Activated T-cell treated with anti-CD3 and anti-CD28 coated beads for 4 hours (primary cell): ENCODE measurements around the gene RBMX.
"Not testable (repeated sequence)": the region's sequence is repeated elsewhere in the genome, so short reads cannot be mapped to it uniquely, and the experiment has no call there.

Experiments
- DNase-seq: peaks from one replicate; pipeline ENCODE4 v3.0.0-alpha.2; 2020

The RBMX gene

DNA sequence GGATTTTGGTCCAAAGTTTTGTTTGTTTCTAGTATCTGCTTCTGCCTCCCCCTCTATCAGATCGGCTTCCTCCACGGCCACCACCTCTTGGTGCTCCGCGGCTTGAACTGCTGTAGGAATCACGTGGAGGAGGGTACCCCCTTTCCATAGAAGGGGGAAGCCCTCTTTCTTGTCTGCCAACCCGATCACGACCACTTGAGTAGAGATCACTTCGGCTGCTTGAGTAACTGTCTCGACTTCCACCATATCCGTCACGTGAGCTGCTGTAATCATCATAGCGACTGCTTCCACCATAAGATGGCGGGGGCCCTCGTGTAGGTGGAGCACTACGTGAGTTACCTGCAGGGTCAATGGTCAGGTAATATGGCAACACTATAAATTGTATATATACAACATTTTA is 6.4 kb downstream of the RBMX start:
- not testable (repeated sequence) for DNase-seq

- DNase-seq, result not testable (repeated sequence)
Measured at GRCh38 chrX:136873210-136873609, 7.3 kb downstream of the RBMX start.

- no peak for DNase-seq
Measured at GRCh38 chrX:136872091-136872700, 8.3 kb downstream of the RBMX start.

- no peak for DNase-seq
Measured at GRCh38 chrX:136870064-136870463, 10.5 kb downstream of the RBMX start.

DNA sequence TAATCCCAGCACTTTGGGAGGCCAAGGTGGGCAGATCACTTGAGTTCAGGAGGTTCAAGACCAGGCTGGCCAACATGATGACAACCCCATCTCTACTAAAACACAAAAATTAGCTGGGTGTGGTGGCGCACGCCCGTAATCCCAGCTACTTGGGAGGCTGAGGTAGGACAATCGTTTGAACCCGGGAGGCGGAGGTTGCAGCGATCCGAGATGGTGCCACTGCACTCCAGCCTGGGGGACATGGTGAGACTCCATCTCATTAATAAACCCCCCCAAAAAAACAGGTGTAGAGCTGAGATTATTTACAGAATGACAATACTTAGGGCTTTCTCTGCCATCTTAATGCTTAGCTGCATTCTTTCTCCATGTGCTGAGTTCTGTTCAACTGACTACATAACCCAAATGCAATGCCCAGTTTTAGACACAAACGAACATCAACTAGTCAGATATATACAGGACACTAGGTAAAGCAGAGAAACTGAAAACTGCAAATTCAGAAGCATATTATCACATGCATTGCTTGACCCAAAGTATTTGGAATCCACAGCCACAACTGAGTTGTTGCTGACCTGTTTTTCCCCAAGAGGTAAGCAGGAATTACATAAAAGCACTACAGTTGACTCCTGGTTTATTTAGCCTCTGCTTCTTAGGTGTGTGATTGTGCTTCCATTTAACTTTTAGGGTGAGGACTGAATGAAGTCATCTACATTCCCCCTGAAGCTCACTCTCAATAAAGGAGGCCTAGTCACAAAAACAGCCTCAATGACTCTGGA is 12.1 kb downstream of the RBMX start:
- DNase-seq, result no peak

GRCh38 chrX:136867518-136867917 is 13.0 kb downstream of the RBMX start:
- DNase-seq, result no peak

DNA sequence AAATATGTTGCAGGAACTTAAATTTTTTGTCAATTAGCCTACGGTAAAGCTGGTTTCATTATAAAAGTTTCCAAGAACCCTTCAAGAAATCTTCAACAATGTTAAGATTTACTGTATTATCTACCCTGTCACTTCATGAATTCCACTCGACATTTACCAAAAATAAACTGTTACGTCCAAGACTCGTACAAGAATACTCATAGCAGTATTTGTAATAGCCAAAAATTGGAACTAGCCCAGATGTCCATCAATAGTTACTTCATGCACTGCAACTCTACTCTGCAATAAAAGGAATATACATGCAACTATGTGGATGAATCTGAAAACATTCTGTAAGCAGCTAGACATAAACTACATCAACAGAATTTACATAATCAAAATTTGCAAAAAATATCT is 13.4 kb downstream of the RBMX start:
- no peak for DNase-seq

- no peak for DNase-seq
Measured at GRCh38 chrX:136866337-136867095, 14.0 kb downstream of the RBMX start.

GRCh38 chrX:136865270-136866158 is 15.0 kb downstream of the RBMX start:
- DNase-seq, result no peak

GRCh38 chrX:136863826-136864225 is 16.7 kb downstream of the RBMX start:
- DNase-seq, result no peak

DNA sequence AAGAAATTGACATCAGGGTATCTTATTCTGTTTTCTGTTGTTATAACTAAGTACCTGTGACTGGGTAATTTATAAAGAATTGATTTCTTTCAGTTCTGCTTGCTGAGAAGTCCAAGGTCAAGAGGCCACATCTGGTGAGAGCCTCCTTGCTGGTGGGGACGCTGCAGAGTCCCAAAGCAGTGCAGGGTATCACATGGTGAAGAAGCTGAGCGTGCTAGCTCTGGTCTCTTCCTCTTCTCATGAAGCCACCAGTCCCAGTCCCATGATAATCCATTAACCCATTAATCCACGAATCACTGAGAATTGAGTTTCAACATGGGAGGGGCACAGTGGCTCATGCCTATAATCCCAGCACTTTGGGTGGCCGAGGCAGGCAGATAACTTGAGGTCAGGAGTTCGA is 18.0 kb downstream of the RBMX start:
- no peak for DNase-seq

DNA sequence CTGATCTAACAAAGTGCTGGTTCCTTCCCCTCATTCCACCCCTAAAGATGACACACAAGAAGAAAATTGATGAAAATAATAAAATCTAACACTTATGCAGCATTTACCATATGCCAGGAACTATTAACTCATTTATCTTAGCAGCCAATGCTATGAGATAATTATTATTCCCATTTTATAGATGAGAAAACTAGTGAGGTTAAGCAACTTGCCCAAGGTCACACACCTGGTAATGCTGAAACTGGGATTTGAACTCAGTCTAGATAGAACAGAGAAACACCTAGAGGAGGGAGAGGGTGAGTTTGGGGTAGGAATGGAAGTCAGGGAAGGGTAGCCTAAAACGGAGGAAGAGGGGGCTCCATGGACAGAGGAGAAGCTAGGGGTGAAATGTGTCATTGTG is 18.6 kb downstream of the RBMX start:
- DNase-seq, result no peak

- no peak for DNase-seq
Measured at GRCh38 chrX:136858007-136858756, 22.3 kb downstream of the RBMX start.

DNA sequence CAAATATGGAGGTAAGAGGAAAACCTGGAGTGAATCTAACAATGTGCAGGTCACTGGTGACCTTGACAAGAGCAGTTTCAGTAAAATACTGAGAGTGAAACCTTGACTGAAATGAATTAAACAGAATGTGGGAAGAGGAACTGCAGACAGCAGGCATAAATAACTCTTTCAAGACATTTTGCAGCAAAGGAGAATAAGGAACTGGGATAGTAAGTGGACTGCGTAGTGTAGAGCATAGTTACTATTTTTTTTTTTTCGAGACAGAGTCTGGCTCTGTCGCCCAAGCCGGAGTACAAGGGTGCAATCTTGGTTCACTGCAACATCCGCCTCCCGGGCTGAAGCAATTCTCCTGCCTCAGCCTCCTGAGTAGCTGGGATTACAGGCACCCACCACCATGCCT is 24.0 kb downstream of the RBMX start:
- DNase-seq, result no peak

DNA sequence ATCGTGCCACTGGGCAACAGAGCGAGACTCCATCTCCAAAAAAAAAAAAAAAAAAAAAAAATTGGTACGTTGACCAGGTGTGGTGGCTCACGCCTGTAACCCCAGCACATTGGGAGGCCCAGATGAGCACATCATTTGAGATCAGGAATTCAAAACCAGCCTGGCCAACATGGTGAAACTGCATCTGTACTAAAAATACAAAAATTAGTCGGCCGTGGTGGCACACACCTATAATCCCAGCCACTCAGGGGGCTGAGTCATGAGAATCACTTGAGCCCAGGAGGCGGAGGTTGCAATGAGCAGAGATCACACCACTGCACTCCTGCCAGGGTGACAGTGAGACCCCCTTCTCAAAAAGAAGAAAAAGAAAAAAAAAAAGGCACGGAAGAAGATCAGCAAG is 24.5 kb downstream of the RBMX start:
- DNase-seq, result no peak

DNA sequence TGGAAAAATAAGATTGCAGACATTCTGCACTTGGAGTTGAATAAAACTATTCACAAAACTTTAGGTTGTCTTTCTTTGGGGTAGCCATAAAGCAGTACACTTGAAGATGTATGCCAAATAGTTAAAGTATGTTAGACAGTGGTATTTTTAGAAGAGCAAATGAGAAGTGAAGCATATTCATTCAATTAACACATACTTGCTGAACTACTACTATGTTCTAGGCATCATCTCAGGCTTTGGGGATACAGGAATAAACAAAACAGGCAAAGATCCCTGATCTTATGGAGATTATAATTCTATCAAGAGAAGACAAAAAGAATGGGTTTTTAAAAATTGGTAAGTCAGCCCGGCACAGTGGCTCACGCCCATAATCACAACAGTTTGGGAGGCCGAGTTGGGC is 29.0 kb downstream of the RBMX start:
- no peak for DNase-seq

- DNase-seq, result no peak
Measured at GRCh38 chrX:136850441-136851175, 29.9 kb downstream of the RBMX start.

DNA sequence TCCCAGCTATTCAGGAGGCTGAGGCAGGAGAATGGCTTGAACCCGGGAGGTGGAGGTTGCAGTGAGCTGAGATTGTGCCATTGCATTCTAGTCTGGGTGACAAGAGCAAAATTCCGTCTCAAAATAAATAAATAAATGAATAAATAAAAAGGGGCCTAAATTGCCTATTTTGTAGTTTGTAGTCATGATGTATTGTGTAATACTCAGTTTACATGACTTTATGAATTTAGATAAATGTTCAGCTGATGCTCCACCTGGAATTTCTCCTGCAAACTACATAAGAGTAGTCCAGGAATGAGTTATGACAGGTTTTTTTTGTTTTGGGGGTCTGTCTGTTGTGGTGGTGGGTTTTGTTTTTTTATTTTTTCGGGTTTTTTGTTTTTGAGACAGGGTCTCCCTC is 31.1 kb downstream of the RBMX start:
- DNase-seq, result no peak

DNA sequence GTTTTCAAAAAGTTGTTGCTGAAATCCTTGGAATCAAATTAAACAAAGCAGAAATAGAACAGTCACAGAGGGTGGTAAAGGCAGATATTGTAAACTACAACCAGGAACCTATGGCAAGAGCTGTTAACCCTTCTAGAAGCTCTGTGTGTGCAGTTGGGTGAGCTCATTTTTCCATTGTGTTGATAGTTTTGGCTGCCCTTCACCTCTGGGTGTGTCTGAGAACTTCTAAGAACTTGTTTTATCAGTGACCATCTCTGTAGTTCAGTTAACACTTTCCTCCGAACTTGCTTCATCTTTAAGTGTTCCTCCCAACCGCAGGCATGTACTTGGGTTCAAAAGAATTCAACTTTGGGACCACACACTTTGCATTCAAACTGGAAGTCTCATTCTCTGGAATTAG is 32.7 kb downstream of the RBMX start:
- no peak for DNase-seq

GRCh38 chrX:136839196-136839595 is 41.3 kb downstream of the RBMX start:
- DNase-seq, result no peak

DNA sequence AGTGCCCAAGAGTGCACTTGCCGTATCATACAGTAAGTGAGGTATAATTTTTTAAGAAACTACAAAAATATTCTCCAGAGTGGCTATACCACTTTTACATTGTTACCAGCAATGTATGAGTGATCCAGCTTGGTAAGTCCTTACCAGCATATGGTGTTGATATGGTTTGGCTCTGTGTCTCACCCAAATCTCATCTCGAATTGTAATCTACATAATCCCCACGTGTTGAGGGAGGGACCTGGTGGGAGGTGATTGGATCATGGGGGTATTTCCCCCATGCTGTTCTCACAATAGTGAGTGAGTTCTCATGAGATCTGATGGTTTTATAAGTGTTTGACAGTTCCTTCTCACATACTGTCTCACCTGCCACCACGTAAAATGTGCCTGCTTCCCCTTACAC is 44.8 kb downstream of the RBMX start:
- no peak for DNase-seq

GRCh38 chrX:136829413-136829812 is 51.1 kb downstream of the RBMX start:
- DNase-seq, result no peak
